ENCODE results near the gene PRDM4. TPM values are rescaled to one million over a fixed set of nuclear protein-coding genes. Genes with fewer than 3 reads are reported as not detected.

The PRDM4 gene
- total RNA-seq = 36.8 and 39.1 TPM in 2 replicates

DNA sequence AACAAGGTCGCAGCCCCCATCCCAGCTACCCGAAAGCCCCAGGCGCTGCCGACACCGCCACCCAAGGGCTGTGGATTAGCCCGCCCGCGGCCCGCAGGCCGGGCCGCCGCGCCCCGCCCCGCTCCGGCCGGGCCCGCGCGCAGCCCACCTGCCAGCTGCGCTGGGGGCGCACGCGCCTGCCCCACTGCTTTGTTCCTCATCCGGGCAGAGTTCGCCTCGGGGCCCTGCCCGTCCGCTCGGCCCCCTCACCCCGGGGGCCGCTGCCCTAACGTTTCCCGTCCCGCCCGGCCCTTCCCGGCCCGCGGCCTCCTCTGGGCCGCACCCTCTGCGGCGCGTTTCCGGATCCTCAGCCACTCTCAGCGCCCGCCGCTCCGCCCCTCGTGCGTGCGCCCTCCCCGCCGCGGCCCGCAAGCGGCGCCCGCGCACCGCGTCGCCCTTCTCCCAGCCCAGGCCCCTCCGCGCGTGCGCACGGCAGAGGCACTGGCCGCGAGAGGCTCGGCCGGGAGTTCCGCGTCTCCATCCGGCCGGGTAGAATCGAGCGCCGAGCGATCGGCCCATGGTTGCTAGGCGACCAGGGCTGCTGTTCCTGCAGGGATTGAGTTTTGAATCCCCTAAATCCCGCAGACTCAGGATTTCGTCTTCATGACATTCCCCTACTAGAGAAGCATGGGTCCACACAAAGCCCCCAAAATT is at the start of gene PRDM4:
Gene PRDM4 (minus strand): TSS at position 329 of the 693 bp plus-strand sequence. CDS start 622 bp downstream, outside the sequence.
- peak; percentile 20 for TF ChIP-seq CTCF (IDR thresholded peaks at IDR 0.05; ENCODE audit: extremely low read depth, low read depth, low read length)
- Histone ChIP-seq H3K27me3 (ENCODE audit: insufficient read depth, low read length) (no peaks in the 10 kb centered on the region), H3K4me2 (ENCODE audit: insufficient read depth, low read length) (peak within 1 kb of the TSS; percentile 100), H3K79me2 (ENCODE audit: insufficient read depth, low read length) (peaks cover 49% of the 10 kb centered on the region), H3K27ac (ENCODE audit: low read depth, low read length) (peak within 1 kb of the TSS; percentile 93), H4K20me1 (ENCODE audit: insufficient read depth, low read length) (peaks cover 4% of the 10 kb centered on the region), H3K4me1 (ENCODE audit: insufficient read depth, low read length) (peaks cover 27% of the 10 kb centered on the region), H3K36me3 (ENCODE audit: insufficient read depth, low read length) (peaks cover 31% of the 10 kb centered on the region), H3K9me3 (ENCODE audit: low read depth, low read length) (no peaks in the 10 kb centered on the region), H2AFZ (ENCODE audit: low read length) (peak within 1 kb of the TSS; percentile 92), H3K4me3 (ENCODE audit: insufficient read depth, low read length) (peak within 1 kb of the TSS; percentile 89)
- DNase-seq (ENCODE audit: insufficient read length, low spot score, missing footprints) = peak; percentile 100

DNA sequence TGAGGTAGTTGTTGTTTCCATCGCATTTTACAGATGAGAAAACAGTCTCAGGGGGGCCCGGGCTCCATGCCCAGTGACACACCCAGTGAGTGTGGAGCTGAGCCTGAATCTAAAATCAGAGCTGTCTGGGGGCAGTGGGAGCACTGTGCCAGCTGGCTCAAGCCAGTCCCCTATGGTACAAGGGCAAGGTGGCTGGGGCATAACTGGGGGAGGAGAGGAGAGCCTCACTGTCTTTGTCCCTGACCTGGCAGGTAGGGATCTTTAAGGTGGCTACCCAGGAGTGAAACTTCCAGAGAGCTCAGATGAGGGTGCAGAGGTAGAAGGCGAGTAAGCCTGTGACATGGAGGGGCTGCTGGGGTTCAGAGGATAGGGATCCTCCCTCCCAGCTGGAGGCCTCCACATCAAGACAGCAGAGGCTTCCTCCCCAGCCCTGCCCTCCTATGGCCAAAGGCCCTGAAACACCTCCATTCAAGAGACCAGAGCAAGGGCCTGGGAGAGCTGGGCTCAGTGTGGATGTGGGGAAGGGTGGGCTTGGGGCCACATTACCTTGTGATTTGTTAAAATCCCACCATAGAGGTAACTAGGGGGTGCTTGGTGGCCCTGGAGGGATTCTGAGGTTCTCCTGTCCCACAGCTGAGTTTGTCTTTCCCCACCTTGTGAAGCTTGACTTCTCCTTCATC is 46.7 kb upstream of the PRDM4 start:
- Histone ChIP-seq H3K27ac (ENCODE audit: low read depth, low read length) (no peak overlapping the region), H3K79me2 (ENCODE audit: insufficient read depth, low read length) (no peaks in the 10 kb centered on the region), H4K20me1 (ENCODE audit: insufficient read depth, low read length) (no peaks in the 10 kb centered on the region), H3K4me3 (ENCODE audit: insufficient read depth, low read length) (no peak overlapping the region), H3K9me3 (ENCODE audit: low read depth, low read length) (no peaks in the 10 kb centered on the region), H3K4me2 (ENCODE audit: insufficient read depth, low read length) (no peak overlapping the region), H3K36me3 (ENCODE audit: insufficient read depth, low read length) (no peaks in the 10 kb centered on the region), H3K27me3 (ENCODE audit: insufficient read depth, low read length) (no peaks in the 10 kb centered on the region), H3K4me1 (ENCODE audit: insufficient read depth, low read length) (no peaks in the 10 kb centered on the region), H2AFZ (ENCODE audit: low read length) (no peak overlapping the region)
- DNase-seq (ENCODE audit: insufficient read length, low spot score, missing footprints) = no peak
- no peak for TF ChIP-seq CTCF (IDR thresholded peaks at IDR 0.05; ENCODE audit: extremely low read depth, low read depth, low read length)

GRCh38 chr12:107805488-107806180 is 44.7 kb upstream of the PRDM4 start:
- no peaks in the 10 kb centered on the region for H3K36me3 ChIP-seq (ENCODE audit: insufficient read depth, low read length)
- H3K4me3 ChIP-seq (ENCODE audit: insufficient read depth, low read length) = no peak overlapping the region
- no peaks in the 10 kb centered on the region for H3K9me3 ChIP-seq (ENCODE audit: low read depth, low read length)
- H3K4me2 ChIP-seq (ENCODE audit: insufficient read depth, low read length) = no peak overlapping the region
- H3K79me2 ChIP-seq (ENCODE audit: insufficient read depth, low read length) = no peaks in the 10 kb centered on the region
- DNase-seq (ENCODE audit: insufficient read length, low spot score, missing footprints) = no peak
- H3K27ac ChIP-seq (ENCODE audit: low read depth, low read length) = no peak overlapping the region
- H3K27me3 ChIP-seq (ENCODE audit: insufficient read depth, low read length) = no peaks in the 10 kb centered on the region
- H4K20me1 ChIP-seq (ENCODE audit: insufficient read depth, low read length) = no peaks in the 10 kb centered on the region
- H3K4me1 ChIP-seq (ENCODE audit: insufficient read depth, low read length) = no peaks in the 10 kb centered on the region
- H2AFZ ChIP-seq (ENCODE audit: low read length) = no peak overlapping the region
- TF ChIP-seq CTCF (IDR thresholded peaks at IDR 0.05; ENCODE audit: extremely low read depth, low read depth, low read length) = no peak

GRCh38 chr12:107803092-107803491 is 42.2 kb upstream of the PRDM4 start:
- no peaks in the 10 kb centered on the region for H4K20me1 ChIP-seq (ENCODE audit: insufficient read depth, low read length)
- no peak overlapping the region for H3K27ac ChIP-seq (ENCODE audit: low read depth, low read length)
- H3K4me2 ChIP-seq (ENCODE audit: insufficient read depth, low read length) = no peak overlapping the region
- H3K27me3 ChIP-seq (ENCODE audit: insufficient read depth, low read length) = no peaks in the 10 kb centered on the region
- no peak overlapping the region for H2AFZ ChIP-seq (ENCODE audit: low read length)
- H3K36me3 ChIP-seq (ENCODE audit: insufficient read depth, low read length) = no peaks in the 10 kb centered on the region
- H3K79me2 ChIP-seq (ENCODE audit: insufficient read depth, low read length) = no peaks in the 10 kb centered on the region
- H3K4me1 ChIP-seq (ENCODE audit: insufficient read depth, low read length) = no peaks in the 10 kb centered on the region
- no peak for TF ChIP-seq CTCF (IDR thresholded peaks at IDR 0.05; ENCODE audit: extremely low read depth, low read depth, low read length)
- no peaks in the 10 kb centered on the region for H3K9me3 ChIP-seq (ENCODE audit: low read depth, low read length)
- no peak for DNase-seq (ENCODE audit: insufficient read length, low spot score, missing footprints)
- no peak overlapping the region for H3K4me3 ChIP-seq (ENCODE audit: insufficient read depth, low read length)
